ENCODE data around the gene SPRYD3. TPM values are rescaled to one million over a fixed set of nuclear protein-coding genes. Genes with fewer than 3 reads are reported as not detected.

SPRYD3 gene
- polyA plus RNA-seq (2012; ENCODE audit: low read depth, missing spikeins) = 13.4 TPM

- DNase-seq (ENCODE audit: insufficient read length, low spot score) (peak; percentile 100), FAIRE-seq (peak; percentile 91)
- TF ChIP-seq TAF1 (IDR thresholded peaks at IDR 0.05; ENCODE audit: low read depth, low read length) (0 out of 2 replicates have a peak, but pooled peaks have one; percentile 50), PAX5 (IDR thresholded peaks at IDR 0.05; ENCODE audit: insufficient read depth, low read length, severe bottlenecking) (no peak), POU2F2 (IDR thresholded peaks at IDR 0.05; ENCODE audit: low read depth, low read length) (no peak), POLR2A (IDR thresholded peaks at IDR 0.05; ENCODE audit: low read depth, low read length) (peak; percentile 78), POLR2AphosphoS5 (IDR thresholded peaks at IDR 0.05; ENCODE audit: low read depth, low read length) (peak; percentile 46; the same call in 1 of the 2 replicates)
These were observed at the start of gene SPRYD3 for GRCh38 chr12:53079226-53080117. TSS of gene SPRYD3 (minus strand) at chr12:53079390. CDS start at chr12:53079333, 57 bp downstream.

- FAIRE-seq (no peak), DNase-seq (ENCODE audit: insufficient read length, low spot score) (no peak)
- TF ChIP-seq TAF1 (IDR thresholded peaks at IDR 0.05; ENCODE audit: low read depth, low read length) (no peak), POLR2A (IDR thresholded peaks at IDR 0.05; ENCODE audit: low read depth, low read length) (no peak), POU2F2 (IDR thresholded peaks at IDR 0.05; ENCODE audit: low read depth, low read length) (no peak), POLR2AphosphoS5 (IDR thresholded peaks at IDR 0.05; ENCODE audit: low read depth, low read length) (no peak), PAX5 (IDR thresholded peaks at IDR 0.05; ENCODE audit: insufficient read depth, low read length, severe bottlenecking) (no peak), SPI1 (IDR thresholded peaks at IDR 0.05; ENCODE audit: low read depth, low read length) (no peak)
These were observed 48.0 kb upstream of the SPRYD3 start for GRCh38 chr12:53127169-53127568.

GRCh38 chr12:53124352-53124723 lies 45.1 kb upstream of the SPRYD3 start:
- no peak for DNase-seq (ENCODE audit: insufficient read length, low spot score)
- FAIRE-seq = no peak
- no peak for TF ChIP-seq TAF1 (IDR thresholded peaks at IDR 0.05; ENCODE audit: low read depth, low read length)
- no peak for TF ChIP-seq POU2F2 (IDR thresholded peaks at IDR 0.05; ENCODE audit: low read depth, low read length)
- TF ChIP-seq POLR2A (IDR thresholded peaks at IDR 0.05; ENCODE audit: low read depth, low read length) = no peak
- no peak for TF ChIP-seq POLR2AphosphoS5 (IDR thresholded peaks at IDR 0.05; ENCODE audit: low read depth, low read length)
- no peak for TF ChIP-seq PAX5 (IDR thresholded peaks at IDR 0.05; ENCODE audit: insufficient read depth, low read length, severe bottlenecking)
- no peak for TF ChIP-seq SPI1 (IDR thresholded peaks at IDR 0.05; ENCODE audit: low read depth, low read length)

- TF ChIP-seq POLR2A (IDR thresholded peaks at IDR 0.05; ENCODE audit: low read depth, low read length) = no peak
- no peak for TF ChIP-seq POLR2AphosphoS5 (IDR thresholded peaks at IDR 0.05; ENCODE audit: low read depth, low read length)
- TF ChIP-seq PAX5 (IDR thresholded peaks at IDR 0.05; ENCODE audit: insufficient read depth, low read length, severe bottlenecking) = no peak
- TF ChIP-seq TAF1 (IDR thresholded peaks at IDR 0.05; ENCODE audit: low read depth, low read length) = no peak
- FAIRE-seq (no peak), DNase-seq (ENCODE audit: insufficient read length, low spot score) (no peak)
These were observed 44.6 kb upstream of the SPRYD3 start for GRCh38 chr12:53123578-53124351.

GRCh38 chr12:53122961-53123468 lies 43.8 kb upstream of the SPRYD3 start:
- FAIRE-seq = no peak
- TF ChIP-seq PAX5 (IDR thresholded peaks at IDR 0.05; ENCODE audit: insufficient read depth, low read length, severe bottlenecking) = no peak
- TF ChIP-seq SPI1 (IDR thresholded peaks at IDR 0.05; ENCODE audit: low read depth, low read length) = no peak
- TF ChIP-seq POLR2A (IDR thresholded peaks at IDR 0.05; ENCODE audit: low read depth, low read length) = no peak
- no peak for DNase-seq (ENCODE audit: insufficient read length, low spot score)

- no peak for DNase-seq (ENCODE audit: insufficient read length, low spot score)
- TF ChIP-seq SPI1 (IDR thresholded peaks at IDR 0.05; ENCODE audit: low read depth, low read length) (no peak), PAX5 (IDR thresholded peaks at IDR 0.05; ENCODE audit: insufficient read depth, low read length, severe bottlenecking) (no peak), POLR2A (IDR thresholded peaks at IDR 0.05; ENCODE audit: low read depth, low read length) (no peak)
- no peak for FAIRE-seq
These were observed 41.7 kb upstream of the SPRYD3 start for GRCh38 chr12:53120685-53121525.

GRCh38 chr12:53118751-53119300 lies 39.6 kb upstream of the SPRYD3 start:
- TF ChIP-seq POLR2AphosphoS5 (IDR thresholded peaks at IDR 0.05; ENCODE audit: low read depth, low read length) (no peak), PAX5 (IDR thresholded peaks at IDR 0.05; ENCODE audit: insufficient read depth, low read length, severe bottlenecking) (no peak), POU2F2 (IDR thresholded peaks at IDR 0.05; ENCODE audit: low read depth, low read length) (no peak), TAF1 (IDR thresholded peaks at IDR 0.05; ENCODE audit: low read depth, low read length) (no peak), SPI1 (IDR thresholded peaks at IDR 0.05; ENCODE audit: low read depth, low read length) (no peak), POLR2A (IDR thresholded peaks at IDR 0.05; ENCODE audit: low read depth, low read length) (no peak)
- no peak for DNase-seq (ENCODE audit: insufficient read length, low spot score)
- no peak for FAIRE-seq

GRCh38 chr12:53115891-53116648 lies 36.9 kb upstream of the SPRYD3 start:
- FAIRE-seq (no peak), DNase-seq (ENCODE audit: insufficient read length, low spot score) (no peak)
- TF ChIP-seq POLR2AphosphoS5 (IDR thresholded peaks at IDR 0.05; ENCODE audit: low read depth, low read length) (no peak), PAX5 (IDR thresholded peaks at IDR 0.05; ENCODE audit: insufficient read depth, low read length, severe bottlenecking) (no peak), POLR2A (IDR thresholded peaks at IDR 0.05; ENCODE audit: low read depth, low read length) (no peak), SPI1 (IDR thresholded peaks at IDR 0.05; ENCODE audit: low read depth, low read length) (no peak), TAF1 (IDR thresholded peaks at IDR 0.05; ENCODE audit: low read depth, low read length) (no peak), POU2F2 (IDR thresholded peaks at IDR 0.05; ENCODE audit: low read depth, low read length) (no peak)
